ENCODE measurements around the gene DPY19L1.
"Not testable (repeated sequence)": the region's sequence is repeated elsewhere in the genome, so short reads cannot be mapped to it uniquely, and the experiment has no call there.

DPY19L1 gene

GRCh38 chr7:34916267-34916666, 121.0 kb downstream of the DPY19L1 start:
- no peak for DNase-seq

GRCh38 chr7:34912236-34912635, 125.0 kb downstream of the DPY19L1 start:
- DNase-seq, result no peak

DNA sequence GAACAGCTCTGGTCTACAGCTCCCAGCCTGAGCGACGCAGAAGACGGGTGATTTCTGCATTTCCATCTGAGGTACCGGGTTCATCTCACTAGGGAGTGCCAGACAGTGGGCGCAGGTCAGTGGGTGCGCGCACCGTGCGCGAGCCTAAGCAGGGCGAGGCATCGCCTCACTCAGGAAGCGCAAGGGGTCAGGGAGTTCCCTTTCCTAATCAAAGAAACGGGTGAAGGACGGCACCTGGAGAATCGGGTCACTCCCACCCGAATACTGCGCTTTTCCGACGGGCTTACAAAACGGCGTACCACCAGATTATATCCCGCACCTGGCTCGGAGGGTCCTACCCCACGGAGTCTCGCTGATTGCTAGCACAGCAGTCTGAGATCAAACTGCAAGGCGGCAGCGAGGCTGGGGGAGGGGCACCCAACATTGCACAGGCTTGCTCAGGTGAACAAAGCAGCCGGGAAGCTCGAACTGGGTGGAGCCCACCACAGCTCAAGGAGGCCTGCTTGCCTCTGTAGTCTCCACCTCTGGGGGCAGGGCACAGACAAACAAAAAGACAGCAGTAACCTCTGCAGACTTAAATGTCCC, 130.9 kb downstream of the DPY19L1 start:
- DNase-seq, result peak; percentile 5

DNA sequence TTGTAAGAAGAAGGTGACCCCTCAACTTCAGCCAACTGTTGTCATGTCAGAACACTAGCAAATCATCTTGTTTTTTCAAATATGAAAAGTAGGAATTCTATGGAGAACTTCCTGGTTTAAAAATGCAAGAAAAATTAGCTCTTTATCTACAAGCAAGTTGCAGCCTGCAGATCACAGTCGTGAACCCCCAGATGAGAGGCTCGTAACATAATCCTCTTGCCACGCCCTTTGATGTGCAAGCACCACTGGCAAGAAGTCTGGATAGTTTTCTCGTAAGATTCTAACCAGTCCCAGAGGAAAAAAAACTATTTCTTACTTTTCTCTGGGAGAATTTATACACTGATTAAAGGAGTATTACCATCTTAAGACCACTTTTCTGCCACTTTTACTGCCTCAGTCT, 132.3 kb downstream of the DPY19L1 start:
- DNase-seq, result no peak

DNA sequence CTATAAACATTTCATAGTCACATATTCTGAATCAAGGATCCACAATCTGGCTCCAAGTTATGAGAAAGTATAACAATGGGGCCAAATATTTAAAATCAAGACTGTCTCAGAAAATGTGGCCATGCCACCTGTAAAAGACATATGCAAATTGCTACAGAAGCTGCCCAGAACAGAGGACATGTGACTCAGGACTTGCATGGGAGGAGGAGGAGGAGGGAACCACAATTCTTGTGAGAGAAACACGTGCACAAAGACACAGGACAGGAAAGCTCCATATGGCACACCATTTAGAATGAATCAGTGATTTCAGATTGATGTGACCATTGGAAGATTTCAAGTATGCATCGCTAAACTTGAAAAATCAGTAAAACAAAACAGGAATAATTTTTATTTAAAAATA, 133.4 kb downstream of the DPY19L1 start:
- DNase-seq, result not testable (repeated sequence)

DNA sequence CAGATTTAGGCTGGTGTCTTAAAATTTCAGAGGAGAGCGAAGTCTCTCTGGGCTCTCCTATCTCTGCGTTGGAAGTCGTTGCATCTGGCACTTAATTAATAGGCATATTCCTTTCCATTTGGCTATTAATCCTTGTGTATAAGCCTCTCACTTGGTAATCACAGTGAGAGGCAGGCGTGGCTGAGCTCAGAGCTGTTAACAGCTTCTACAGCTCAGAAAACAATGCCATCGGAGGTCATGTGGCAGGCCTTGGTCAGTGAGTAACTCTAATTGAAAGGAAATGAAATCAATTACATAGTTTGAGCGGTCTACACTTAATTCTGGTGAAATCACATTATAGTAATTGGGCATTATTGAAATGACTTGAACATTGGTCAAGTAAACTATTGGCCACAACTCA, 135.1 kb downstream of the DPY19L1 start:
- DNase-seq, result no peak

DNA sequence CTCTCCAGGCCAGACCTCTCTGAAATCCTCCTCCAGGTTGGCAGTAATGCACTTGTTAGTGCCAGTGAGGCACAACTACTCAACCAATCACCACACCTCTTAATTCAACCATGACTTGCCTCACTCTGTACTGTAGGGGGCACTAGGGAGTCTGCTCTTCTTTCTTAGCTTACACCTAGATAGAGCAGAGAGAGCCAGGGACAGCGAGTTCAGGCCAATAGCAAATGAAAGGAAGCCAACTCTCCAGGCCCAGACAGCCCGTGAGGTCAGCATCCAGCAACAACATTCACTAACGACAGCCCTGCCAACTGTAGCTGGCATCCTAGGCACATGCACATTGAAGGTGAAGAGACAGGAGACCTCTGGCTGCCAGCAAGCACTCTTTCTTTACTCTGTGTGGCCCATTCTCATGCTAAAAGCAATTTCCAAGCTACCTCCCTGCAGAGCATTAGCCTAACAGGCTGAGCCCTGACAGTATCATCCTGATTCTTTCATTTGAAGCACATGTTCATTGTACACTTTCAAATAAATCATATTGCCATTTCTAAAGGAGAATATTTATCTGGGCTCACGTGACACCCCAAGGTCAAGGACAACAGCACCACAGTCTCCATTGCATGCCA, 136.3 kb downstream of the DPY19L1 start:
- DNase-seq, result no peak

- DNase-seq, result no peak
Measured at GRCh38 chr7:34895202-34895601, 142.1 kb downstream of the DPY19L1 start.

GRCh38 chr7:34889951-34890350, 147.3 kb downstream of the DPY19L1 start:
- no peak for DNase-seq

GRCh38 chr7:34886856-34887255, 150.4 kb downstream of the DPY19L1 start:
- DNase-seq, result no peak

DNA sequence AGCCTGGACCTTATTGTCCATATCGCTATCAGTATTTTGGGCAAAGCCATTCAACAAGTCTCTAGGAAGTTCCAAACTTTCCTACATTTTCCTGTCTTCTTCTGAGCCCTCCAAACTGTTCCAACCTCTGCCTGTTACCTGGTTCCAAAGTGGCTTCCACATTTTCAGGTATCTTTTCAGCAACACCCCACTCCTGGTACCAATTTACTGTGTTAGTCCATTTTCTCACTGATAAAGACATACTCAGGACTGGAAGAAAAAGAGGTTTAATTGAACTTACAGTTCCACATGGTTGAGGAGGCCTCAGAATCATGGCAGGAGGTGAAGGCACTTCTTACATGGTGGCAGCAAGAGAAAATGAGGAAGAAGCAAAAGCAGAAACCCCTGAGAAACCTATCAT, 153.4 kb downstream of the DPY19L1 start:
- DNase-seq, result not testable (repeated sequence)

GRCh38 chr7:34879871-34880270, 157.4 kb downstream of the DPY19L1 start:
- no peak for DNase-seq

- not testable (repeated sequence) for DNase-seq
Measured at GRCh38 chr7:34878944-34879735, 158.1 kb downstream of the DPY19L1 start.
